Naive B cell (primary cell): ENCODE measurements around the gene PDSS2. TPM values are rescaled to one million over a fixed set of nuclear protein-coding genes. Genes with fewer than 3 reads are reported as not detected.
"Not testable (repeated sequence)": the region's sequence is repeated elsewhere in the genome, so short reads cannot be mapped to it uniquely, and the experiment has no call there.

ENCODE experiments used
- ATAC-seq, 2 donors: fragments of 150-1000 bp; cut with Tn5 transposase; 2 replicates each; pipeline ENCODE4 v1.10.0; 2021; ENCODE audit warnings: low read depth in 2 of 2, mild to moderate bottlenecking in 2 of 2, moderate library complexity in 2 of 2
- DNase-seq: peaks from one replicate; pipeline ENCODE4 v3.0.0; 2022
- H3K27ac Mint-ChIP-seq, 6 donors: one replicate each; pipeline ENCODE4 v1.8.0; 2020 to 2022; ENCODE audit warnings: mild to moderate bottlenecking in 6 of 6, mixed read lengths in 6 of 6, moderate library complexity in 5 of 6, inconsistent platforms in 2 of 6
- H3K27me3 Mint-ChIP-seq, 3 donors: one replicate each; pipeline ENCODE4 v1.8.0; 2021 to 2022; ENCODE audit warnings: mixed read lengths in 3 of 3, mild to moderate bottlenecking in 1 of 3
- H3K36me3 Mint-ChIP-seq, 2 donors: one replicate each; pipeline ENCODE4 v1.8.0; 2020 to 2022; ENCODE audit warnings: mixed read lengths in 2 of 2, inconsistent platforms in 1 of 2, mild to moderate bottlenecking in 1 of 2
- H3K4me1 Mint-ChIP-seq, 3 donors: one replicate each; pipeline ENCODE4 v1.8.0; 2020 to 2022; ENCODE audit warnings: mixed read lengths in 3 of 3, inconsistent platforms in 1 of 3, mild to moderate bottlenecking in 1 of 3, moderate library complexity in 1 of 3
- H3K4me3 Mint-ChIP-seq, 8 donors: one replicate each; pipeline ENCODE4 v1.8.0; 2020 to 2022; ENCODE audit warnings: mild to moderate bottlenecking in 8 of 8, mixed read lengths in 8 of 8, moderate library complexity in 8 of 8, inconsistent platforms in 2 of 8
- H3K9me3 Mint-ChIP-seq, 7 donors: one replicate each; pipeline ENCODE4 v1.8.0; 2020 to 2022; ENCODE audit warnings: mixed read lengths in 7 of 7, mild to moderate bottlenecking in 5 of 7, inconsistent platforms in 2 of 7, moderate library complexity in 1 of 7
- polyA plus RNA-seq, 6 donors: library from polyadenylated mRNA; unstranded; fragments of 300-500 nt; fragmentation: Illumina TruSeq; gene quantifications; one replicate each; pipeline ENCODE4 v1.2.3, GENCODE V29; 2021; ENCODE audit warnings: low read depth in 6 of 6

Gene PDSS2
- polyA plus RNA-seq, 6 donors from 2014 or later = 11.5 to 19.7 (median 16.6) TPM

- H3K27me3 Mint-ChIP-seq, H3K27ac Mint-ChIP-seq, H3K36me3 Mint-ChIP-seq, H3K9me3 Mint-ChIP-seq, H3K4me3 Mint-ChIP-seq, ATAC-seq, DNase-seq, H3K4me1 Mint-ChIP-seq: not testable (repeated sequence)
Measured at GRCh38 chr6:107280001-107280400, 179.4 kb downstream of the PDSS2 start.

- Mint-ChIP-seq H3K9me3 (no peaks in the 10 kb centered on the region), H3K27ac (no peak overlapping the region), H3K4me3 (no peak overlapping the region), H3K4me1 (peaks cover 0 to 5% (median 0%) of the 10 kb centered on the region in 3 donors), H3K27me3 (no peaks in the 10 kb centered on the region), H3K36me3 (peaks cover 6 to 16% of the 10 kb centered on the region in 2 donors)
- ATAC-seq (no peak), DNase-seq (no peak)
Measured at GRCh38 chr6:107275330-107275865, 184.0 kb downstream of the PDSS2 start.

- Mint-ChIP-seq H3K27ac (peak overlapping the region in 2 of 6 donors; percentile 28 to 60), H3K4me1 (peaks cover 0 to 5% (median 0%) of the 10 kb centered on the region in 3 donors), H3K27me3 (no peaks in the 10 kb centered on the region), H3K36me3 (peaks cover 6 to 16% of the 10 kb centered on the region in 2 donors), H3K9me3 (no peaks in the 10 kb centered on the region), H3K4me3 (no peak overlapping the region)
- no peak for DNase-seq
- ATAC-seq = no peak
Measured at GRCh38 chr6:107274288-107274687, 185.1 kb downstream of the PDSS2 start.

GRCh38 chr6:107272246-107272645 is 187.1 kb downstream of the PDSS2 start:
- ATAC-seq (no peak), DNase-seq (no peak)
- Mint-ChIP-seq H3K27me3 (no peaks in the 10 kb centered on the region), H3K36me3 (peaks cover 6 to 16% of the 10 kb centered on the region in 2 donors), H3K4me3 (no peak overlapping the region), H3K27ac (peak overlapping the region in 1 of 6 donors; percentile 54), H3K4me1 (peaks cover 2 to 4% (median 2%) of the 10 kb centered on the region in 3 donors), H3K9me3 (no peaks in the 10 kb centered on the region)

GRCh38 chr6:107271208-107271790 is 188.1 kb downstream of the PDSS2 start:
- H3K4me3 Mint-ChIP-seq = no peak overlapping the region
- peaks cover 11 to 12% (median 11%) of the 10 kb centered on the region in 3 donors for H3K4me1 Mint-ChIP-seq
- H3K36me3 Mint-ChIP-seq = peaks cover 6 to 16% of the 10 kb centered on the region in 2 donors
- no peaks in the 10 kb centered on the region for H3K27me3 Mint-ChIP-seq
- no peaks in the 10 kb centered on the region for H3K9me3 Mint-ChIP-seq
- DNase-seq (no peak), ATAC-seq (no peak)
- H3K27ac Mint-ChIP-seq = peak overlapping the region in 1 of 6 donors; percentile 35

- Mint-ChIP-seq H3K4me3 (no peak overlapping the region), H3K9me3 (no peaks in the 10 kb centered on the region), H3K36me3 (peaks cover 0 to 4% of the 10 kb centered on the region in 2 donors), H3K4me1 (peaks cover 16 to 20% (median 18%) of the 10 kb centered on the region in 3 donors), H3K27ac (peak overlapping the region in 2 of 6 donors; percentile 9 to 74), H3K27me3 (no peaks in the 10 kb centered on the region)
- DNase-seq (no peak), ATAC-seq (no peak)
Measured at GRCh38 chr6:107267634-107268033, 191.7 kb downstream of the PDSS2 start.

- no peak for ATAC-seq
- Mint-ChIP-seq H3K4me3 (no peak overlapping the region), H3K36me3 (peaks cover 0 to 4% of the 10 kb centered on the region in 2 donors)
Measured at GRCh38 chr6:107267006-107267405, 192.4 kb downstream of the PDSS2 start.

GRCh38 chr6:107266563-107266962 is 192.8 kb downstream of the PDSS2 start:
- peaks cover 0 to 4% of the 10 kb centered on the region in 2 donors for H3K36me3 Mint-ChIP-seq
- H3K27me3 Mint-ChIP-seq = no peaks in the 10 kb centered on the region
- DNase-seq (no peak), ATAC-seq (no peak)
- H3K4me3 Mint-ChIP-seq = no peak overlapping the region
- H3K27ac Mint-ChIP-seq = peak overlapping the region in 1 of 6 donors; percentile 9
- H3K9me3 Mint-ChIP-seq = peaks cover 0 to 3% (median 0%) of the 10 kb centered on the region in 7 donors
- H3K4me1 Mint-ChIP-seq = peaks cover 16 to 20% (median 18%) of the 10 kb centered on the region in 3 donors

More at GRCh38 chr6:107267006-107267405, 192.4 kb downstream of the PDSS2 start:
- peaks cover 16 to 20% (median 18%) of the 10 kb centered on the region in 3 donors for H3K4me1 Mint-ChIP-seq
- no peaks in the 10 kb centered on the region for H3K27me3 Mint-ChIP-seq
- DNase-seq = no peak
- H3K27ac Mint-ChIP-seq = peak overlapping the region in 1 of 6 donors; percentile 9
- H3K9me3 Mint-ChIP-seq = peaks cover 0 to 3% (median 0%) of the 10 kb centered on the region in 7 donors

GRCh38 chr6:107264357-107264840 is 195.0 kb downstream of the PDSS2 start:
- no peak for DNase-seq
- H3K36me3 Mint-ChIP-seq = peaks cover 0 to 5% of the 10 kb centered on the region in 2 donors
- ATAC-seq = no peak
- no peak overlapping the region for H3K27ac Mint-ChIP-seq
- no peak overlapping the region for H3K4me3 Mint-ChIP-seq
- no peaks in the 10 kb centered on the region for H3K27me3 Mint-ChIP-seq
- peaks cover 16 to 20% (median 18%) of the 10 kb centered on the region in 3 donors for H3K4me1 Mint-ChIP-seq
- H3K9me3 Mint-ChIP-seq = peaks cover 0 to 3% (median 0%) of the 10 kb centered on the region in 7 donors

GRCh38 chr6:107259951-107260350 is 199.4 kb downstream of the PDSS2 start:
- H3K4me1 Mint-ChIP-seq = no peaks in the 10 kb centered on the region

GRCh38 chr6:107248147-107248546 is 211.2 kb downstream of the PDSS2 start:
- H3K27ac Mint-ChIP-seq = no peak overlapping the region
- H3K4me1 Mint-ChIP-seq = peaks cover 3 to 9% (median 7%) of the 10 kb centered on the region in 3 donors
- H3K36me3 Mint-ChIP-seq = no peaks in the 10 kb centered on the region
- H3K27me3 Mint-ChIP-seq = no peaks in the 10 kb centered on the region
- H3K9me3 Mint-ChIP-seq = no peaks in the 10 kb centered on the region
- DNase-seq (no peak), ATAC-seq (no peak)
- no peak overlapping the region for H3K4me3 Mint-ChIP-seq

More at GRCh38 chr6:107259951-107260350, 199.4 kb downstream of the PDSS2 start:
- H3K9me3 Mint-ChIP-seq = peaks cover 0 to 3% (median 0%) of the 10 kb centered on the region in 7 donors
- no peaks in the 10 kb centered on the region for H3K27me3 Mint-ChIP-seq
- no peak overlapping the region for H3K4me3 Mint-ChIP-seq
- H3K27ac Mint-ChIP-seq = no peak overlapping the region
- DNase-seq = no peak
- H3K36me3 Mint-ChIP-seq = peaks cover 0 to 12% of the 10 kb centered on the region in 2 donors
- ATAC-seq = no peak

GRCh38 chr6:107246972-107247615 is 212.3 kb downstream of the PDSS2 start:
- peaks cover under 1 to 9% (median 7%) of the 10 kb centered on the region in 3 donors for H3K4me1 Mint-ChIP-seq
- H3K36me3 Mint-ChIP-seq = no peaks in the 10 kb centered on the region
- H3K27me3 Mint-ChIP-seq = no peaks in the 10 kb centered on the region
- no peak for DNase-seq
- no peak overlapping the region for H3K4me3 Mint-ChIP-seq
- H3K9me3 Mint-ChIP-seq = no peaks in the 10 kb centered on the region
- no peak for ATAC-seq
- H3K27ac Mint-ChIP-seq = no peak overlapping the region

- Mint-ChIP-seq H3K27ac (no peak overlapping the region), H3K4me1 (peaks cover 0 to 9% (median 7%) of the 10 kb centered on the region in 3 donors), H3K27me3 (no peaks in the 10 kb centered on the region), H3K4me3 (no peak overlapping the region), H3K9me3 (no peaks in the 10 kb centered on the region), H3K36me3 (no peaks in the 10 kb centered on the region)
- ATAC-seq = no peak
- DNase-seq = no peak
Measured at GRCh38 chr6:107246249-107246971, 213.0 kb downstream of the PDSS2 start.
